Astrocyte of the spinal cord (primary cell): ENCODE measurements around the gene SLC2A11.

ENCODE experiments used
- DNase-seq: peaks from one replicate; pipeline ENCODE4 v3.0.0; 2011; ENCODE audit warnings: low read depth, low spot score
- H3K4me3 ChIP-seq: 2 replicates; pipeline ENCODE4 v1.5.1; 2011; ENCODE audit warnings: low read depth, mild to moderate bottlenecking, low read length, moderate library complexity
- CTCF ChIP-seq: IDR thresholded peaks from 2 replicates; pipeline ENCODE4 v1.5.1; 2012; ENCODE audit warnings: low read depth, mild to moderate bottlenecking, low read length, inconsistent platforms
- in situ Hi-C: cut with HindIII; loops from 2 replicates; pipeline ENCODE4 v1.10.0; 2017; ENCODE audit warnings: low sequenced_read_pairs

The SLC2A11 gene

GRCh38 chr22:23841292-23841691 is 16.4 kb upstream of the SLC2A11 start:
- no peak overlapping the region for H3K4me3 ChIP-seq
- in situ Hi-C loops: no loop called here
- TF ChIP-seq CTCF: no peak
- DNase-seq: no peak

GRCh38 chr22:23841736-23842445 is 15.8 kb upstream of the SLC2A11 start:
- H3K4me3 ChIP-seq: no peak overlapping the region
- in situ Hi-C loops: no loop called here
- DNase-seq: no peak
- no peak for TF ChIP-seq CTCF

- TF ChIP-seq CTCF: no peak
- H3K4me3 ChIP-seq: no peak overlapping the region
- DNase-seq: no peak
- in situ Hi-C loops: no loop called here
Measured at GRCh38 chr22:23842599-23842998, 15.1 kb upstream of the SLC2A11 start.

- DNase-seq: no peak
- no peak for TF ChIP-seq CTCF
- in situ Hi-C loops: no loop called here
- H3K4me3 ChIP-seq: no peak overlapping the region
Measured at GRCh38 chr22:23844739-23845202, 12.9 kb upstream of the SLC2A11 start.

GRCh38 chr22:23845265-23846080 is 12.2 kb upstream of the SLC2A11 start:
- H3K4me3 ChIP-seq: no peak overlapping the region
- in situ Hi-C loops: no loop called here
- DNase-seq: no peak
- no peak for TF ChIP-seq CTCF

- in situ Hi-C loops: no loop called here
Measured at GRCh38 chr22:23846081-23846469, 11.6 kb upstream of the SLC2A11 start.

More at GRCh38 chr22:23846081-23846469, 11.6 kb upstream of the SLC2A11 start:
- DNase-seq: no peak
- no peak overlapping the region for H3K4me3 ChIP-seq
- TF ChIP-seq CTCF: no peak
